NB4 (cell line): Measurements from ENCODE around the gene KHDC1.
A peak's percentile ranks its signal among the peaks of the same experiment; 100 is the strongest.

ENCODE experiments used
- CTCF ChIP-seq: IDR thresholded peaks from one replicate; pipeline ENCODE4 v1.5.1; 2012; ENCODE audit warnings: low read depth, low read length
- MAX ChIP-seq: IDR thresholded peaks from 2 replicates; pipeline ENCODE4 v1.6.1; 2011; ENCODE audit warnings: low read depth, low read length
- MYC ChIP-seq: IDR thresholded peaks from 2 replicates; pipeline ENCODE4 v1.6.1; 2011; ENCODE audit warnings: low read depth, low read length
- POLR2A ChIP-seq: IDR thresholded peaks from 2 replicates; pipeline ENCODE4 v1.6.1; 2011; ENCODE audit warnings: mild to moderate bottlenecking; ENCODE audit not compliant: insufficient read length; ENCODE audit errors: extremely low read depth

GRCh38 chr6:73309785-73310502, 46.9 kb upstream of the KHDC1 start:
- TF ChIP-seq MAX = no peak
- TF ChIP-seq CTCF = peak; percentile 65
- TF ChIP-seq POLR2A = no peak
- TF ChIP-seq MYC = no peak
